ENCODE results near the gene TPM1.

Gene TPM1

DNA sequence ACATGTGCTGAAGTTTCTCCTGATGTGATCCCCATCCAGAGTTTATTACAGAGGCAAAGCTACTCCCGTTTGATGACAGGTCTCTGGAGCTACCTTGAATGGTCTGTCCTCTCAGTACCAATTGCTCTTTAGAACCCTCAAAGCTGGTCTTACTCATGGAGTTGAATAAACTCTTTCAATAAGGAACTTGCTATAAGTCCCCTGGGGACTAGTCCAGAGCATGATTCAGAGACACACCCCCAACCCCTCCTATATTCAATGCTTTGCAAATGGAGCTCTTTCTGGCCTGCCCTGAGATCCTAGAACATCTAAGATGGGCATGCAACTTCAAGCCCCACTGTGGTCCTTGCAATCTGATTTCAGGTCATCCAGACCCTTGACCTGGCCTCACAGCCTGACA is 23.9 kb upstream of the TPM1 start:
- no peak for DNase-seq

DNA sequence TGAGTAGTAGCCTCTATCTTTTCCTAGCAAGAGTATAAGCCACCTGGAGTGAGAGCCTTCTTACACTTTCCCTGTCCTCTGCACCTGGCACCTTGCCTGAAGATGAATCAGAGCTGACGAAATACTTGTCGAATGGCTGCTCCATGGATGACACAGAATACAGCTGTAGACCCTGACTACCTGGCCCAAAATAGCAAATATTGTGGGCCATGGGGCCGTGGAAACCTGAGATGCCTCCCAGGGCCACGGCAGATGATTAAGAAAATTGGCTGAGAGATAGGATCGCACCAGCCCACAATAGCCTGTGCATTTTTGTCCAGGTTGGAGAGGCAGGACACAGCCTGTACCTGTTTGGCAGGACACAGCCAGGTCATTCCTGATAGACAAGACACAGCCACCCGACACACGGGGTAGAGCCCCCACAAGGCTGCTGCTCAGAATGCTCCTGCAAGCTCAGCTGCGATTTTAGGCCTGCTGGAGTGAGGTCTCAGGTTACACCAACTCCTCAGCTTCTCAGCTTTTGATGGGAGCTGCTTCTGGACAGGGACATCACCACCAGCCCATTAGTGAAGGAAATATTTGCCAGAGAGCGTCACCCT is 22.9 kb upstream of the TPM1 start:
- DNase-seq = no peak

DNA sequence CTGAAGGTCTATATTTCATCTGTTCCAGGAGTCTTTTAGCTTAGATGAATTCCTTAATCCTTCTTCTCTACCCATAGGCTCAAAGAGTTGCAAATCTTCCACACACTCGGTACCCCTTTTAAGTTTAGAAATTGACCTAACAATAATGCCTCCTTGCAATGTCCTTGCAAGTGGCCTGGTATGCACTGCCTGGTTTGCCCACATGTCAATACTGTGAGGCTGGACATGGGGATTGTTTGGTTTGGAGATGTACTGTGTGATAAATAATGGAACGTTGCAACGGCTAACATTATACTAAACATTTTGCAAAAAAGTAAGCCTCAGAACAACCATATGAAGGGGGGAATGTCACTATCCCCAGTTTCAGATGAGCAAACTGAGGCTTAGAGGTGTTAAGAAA is 22.4 kb upstream of the TPM1 start:
- DNase-seq = no peak

DNA sequence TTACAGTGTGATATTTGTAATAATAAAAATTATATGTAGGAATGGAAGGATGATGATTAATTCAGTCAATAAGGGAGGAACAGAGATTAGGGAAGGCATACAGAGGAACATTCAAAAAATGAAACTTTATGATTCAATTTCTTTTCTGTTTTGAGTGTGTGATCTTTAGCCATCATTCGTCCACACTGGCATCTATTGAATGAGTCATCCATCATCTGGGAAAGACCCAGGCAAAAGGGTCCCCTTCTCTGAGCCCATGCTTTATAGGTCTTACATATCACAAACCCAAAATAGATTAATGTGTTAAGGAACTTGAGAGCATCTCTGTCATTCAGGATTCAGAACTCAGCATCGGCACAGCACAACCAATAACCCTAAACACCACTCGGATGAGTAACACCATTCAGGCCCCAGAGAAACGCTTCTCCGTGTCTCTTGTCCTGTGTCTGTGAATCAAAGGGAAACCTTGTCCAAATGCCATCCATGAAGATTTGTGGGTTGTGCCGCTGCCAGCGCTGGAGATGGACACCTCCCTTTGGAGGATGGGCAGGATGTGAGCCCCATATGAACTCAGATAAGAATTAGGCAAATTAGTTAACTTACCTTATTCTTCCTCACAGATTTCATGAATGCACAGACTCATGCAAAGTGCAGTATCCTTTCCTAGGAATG is 21.7 kb upstream of the TPM1 start:
- DNase-seq = no peak

DNA sequence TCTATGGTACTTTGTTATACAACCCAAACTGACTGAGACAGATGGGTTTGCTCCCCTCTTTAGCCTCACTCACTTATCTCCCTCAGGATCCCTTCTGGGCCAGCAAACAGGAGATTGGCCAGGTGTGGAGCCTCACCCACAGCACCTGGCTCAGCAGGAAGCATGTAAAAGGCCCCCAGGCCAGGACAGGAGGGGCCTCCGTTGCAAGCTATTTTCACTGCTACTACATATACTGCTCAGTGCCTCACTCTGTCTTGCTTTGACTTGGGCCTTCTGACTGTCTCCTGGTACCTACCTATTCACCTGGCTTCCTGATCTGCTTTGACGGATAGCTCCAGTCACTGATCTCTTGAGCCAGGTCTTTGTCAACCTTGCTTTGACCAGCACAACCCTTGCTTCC is 20.4 kb upstream of the TPM1 start:
- DNase-seq = no peak

GRCh38 chr15:63022663-63023062 is 19.9 kb upstream of the TPM1 start:
- DNase-seq = no peak

DNA sequence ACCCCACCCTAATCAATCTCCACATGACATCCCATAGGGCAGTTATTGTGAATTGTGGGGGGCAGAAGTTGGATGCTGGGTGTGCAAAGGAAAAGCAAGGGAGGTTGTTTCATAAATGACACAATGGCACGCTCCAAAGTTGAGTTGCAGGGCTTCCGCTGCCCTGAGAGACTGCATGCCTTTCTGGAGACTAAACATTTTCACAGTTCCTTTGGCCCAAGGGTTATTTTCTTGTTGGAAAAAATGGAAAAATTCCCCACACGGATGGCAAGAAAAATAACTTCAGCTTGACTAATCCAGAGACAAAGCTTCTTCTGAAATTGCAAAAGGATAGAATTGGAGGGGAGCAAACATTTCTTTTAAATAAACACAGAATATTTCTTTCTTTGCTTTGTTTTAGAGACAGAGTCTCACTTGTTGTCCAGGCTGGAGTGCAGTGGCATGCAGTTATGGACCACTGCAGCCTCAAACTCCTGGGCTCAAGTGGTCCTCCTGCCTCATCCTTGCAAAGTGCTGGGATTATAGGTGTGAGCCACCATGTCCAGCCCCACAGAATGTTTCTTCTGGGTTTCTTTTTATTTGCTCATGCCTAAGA is 19.1 kb upstream of the TPM1 start:
- no peak for DNase-seq

- DNase-seq = no peak
These were observed 17.1 kb upstream of the TPM1 start for GRCh38 chr15:63025460-63025859.

GRCh38 chr15:63027646-63028045 is 14.9 kb upstream of the TPM1 start:
- no peak for DNase-seq

GRCh38 chr15:63028442-63029110 is 14.0 kb upstream of the TPM1 start:
- no peak for DNase-seq

DNA sequence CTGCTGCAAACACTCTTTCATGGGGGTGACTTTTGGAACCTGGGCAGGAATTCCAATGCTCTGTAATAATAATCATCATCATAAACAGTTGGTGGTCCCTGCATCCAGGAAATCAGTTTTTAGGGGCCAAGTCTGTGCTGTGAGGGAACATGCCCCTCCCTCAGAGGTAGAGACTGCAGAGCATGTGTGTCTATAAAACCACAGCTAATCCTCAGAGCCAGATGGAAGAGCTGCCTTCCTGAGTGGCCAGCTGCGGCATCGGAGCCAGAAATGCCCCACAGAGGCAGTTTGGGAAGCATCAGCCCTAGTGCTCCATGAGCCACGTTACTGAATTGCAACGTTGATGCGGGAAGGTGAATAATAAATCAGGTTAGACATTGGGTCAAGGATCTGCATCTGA is 12.9 kb upstream of the TPM1 start:
- no peak for DNase-seq

DNA sequence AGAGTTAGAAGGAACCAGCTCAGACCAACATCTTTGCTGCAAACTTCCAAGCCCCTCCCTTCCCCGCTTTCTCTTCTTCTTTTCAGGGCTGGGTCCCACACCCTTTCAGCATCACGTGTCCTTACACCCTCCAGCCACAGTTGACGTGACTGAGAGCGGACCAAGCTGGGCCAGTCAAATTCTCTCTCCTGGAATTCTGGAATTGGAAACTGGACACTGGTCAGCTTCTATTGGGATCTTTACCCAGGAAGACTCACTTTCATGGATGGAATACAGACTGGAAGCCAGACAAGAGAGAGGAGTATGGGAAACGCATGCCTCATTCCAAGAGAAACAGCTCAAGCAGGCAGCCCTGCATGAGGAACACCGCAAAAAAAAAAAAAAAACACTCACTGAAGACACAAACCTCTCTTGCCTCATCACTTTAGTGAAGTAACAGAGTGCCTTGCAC is 12.4 kb upstream of the TPM1 start:
- no peak for DNase-seq

GRCh38 chr15:63034578-63034977 is 8.0 kb upstream of the TPM1 start:
- no peak for DNase-seq

DNA sequence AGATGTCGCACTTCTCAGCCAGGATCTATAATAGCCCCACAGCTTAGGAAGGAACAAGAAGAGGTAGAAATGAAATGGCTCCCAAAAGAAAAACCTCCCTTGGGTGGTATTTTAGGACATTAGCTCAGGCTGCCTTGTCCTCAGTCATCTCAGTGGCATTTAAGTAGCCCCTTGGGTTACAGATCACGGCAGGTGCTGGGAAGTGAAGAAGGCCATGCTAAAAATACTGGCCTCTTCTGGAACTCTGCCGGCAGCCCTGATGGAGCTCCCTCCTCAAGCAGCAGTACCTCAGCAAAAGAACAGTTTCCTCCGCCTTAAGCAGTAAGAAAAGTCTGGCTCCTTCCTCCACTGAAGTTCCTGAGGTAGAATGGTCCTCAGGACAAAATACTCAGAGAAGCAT is 7.3 kb upstream of the TPM1 start:
- no peak for DNase-seq

GRCh38 chr15:63035977-63036376 is 6.6 kb upstream of the TPM1 start:
- DNase-seq = no peak

- no peak for DNase-seq
These were observed 4.4 kb upstream of the TPM1 start for GRCh38 chr15:63037976-63038720.

GRCh38 chr15:63038926-63039673 is 3.4 kb upstream of the TPM1 start:
- no peak for DNase-seq

DNA sequence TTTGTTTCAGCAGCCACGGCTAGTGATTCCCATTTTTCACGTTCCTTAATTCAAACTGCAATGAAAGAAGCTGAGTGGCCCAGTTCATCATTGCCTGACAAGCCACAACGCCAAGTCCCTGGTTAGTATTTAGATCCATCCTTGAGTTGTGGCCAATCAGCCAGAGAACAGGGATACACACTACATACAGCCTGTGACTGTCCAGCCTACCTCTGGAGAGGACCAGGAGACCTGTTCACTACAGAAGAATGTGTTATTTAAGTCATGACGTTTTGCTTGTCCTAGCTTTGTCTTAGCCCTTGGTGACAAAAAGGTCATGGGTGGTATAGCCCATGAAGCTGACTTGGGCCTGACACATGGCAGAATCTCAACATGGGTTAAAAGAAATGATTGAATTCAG is 2.7 kb upstream of the TPM1 start:
- no peak for DNase-seq

DNA sequence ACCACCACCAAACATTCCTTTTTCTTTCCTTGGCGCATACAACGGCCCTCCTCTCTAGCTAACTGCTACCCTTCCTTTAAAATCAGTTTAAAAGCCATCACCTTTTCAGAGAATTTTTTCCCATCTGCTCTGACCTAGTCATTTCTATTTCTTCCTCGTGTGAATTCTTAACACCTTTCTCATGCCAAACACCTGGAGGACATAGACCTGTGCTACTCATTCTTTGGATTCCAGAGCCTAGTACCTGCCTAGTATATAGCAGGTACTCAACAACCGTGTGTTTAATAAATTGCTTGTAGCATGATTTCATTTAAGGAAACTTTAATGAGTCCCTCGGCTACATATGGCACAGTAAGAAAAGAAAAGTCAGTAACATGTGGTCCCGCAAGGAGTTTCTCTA is 2.0 kb upstream of the TPM1 start:
- no peak for DNase-seq

- DNase-seq = no peak
These were observed 1.6 kb upstream of the TPM1 start for GRCh38 chr15:63040954-63041353.

DNA sequence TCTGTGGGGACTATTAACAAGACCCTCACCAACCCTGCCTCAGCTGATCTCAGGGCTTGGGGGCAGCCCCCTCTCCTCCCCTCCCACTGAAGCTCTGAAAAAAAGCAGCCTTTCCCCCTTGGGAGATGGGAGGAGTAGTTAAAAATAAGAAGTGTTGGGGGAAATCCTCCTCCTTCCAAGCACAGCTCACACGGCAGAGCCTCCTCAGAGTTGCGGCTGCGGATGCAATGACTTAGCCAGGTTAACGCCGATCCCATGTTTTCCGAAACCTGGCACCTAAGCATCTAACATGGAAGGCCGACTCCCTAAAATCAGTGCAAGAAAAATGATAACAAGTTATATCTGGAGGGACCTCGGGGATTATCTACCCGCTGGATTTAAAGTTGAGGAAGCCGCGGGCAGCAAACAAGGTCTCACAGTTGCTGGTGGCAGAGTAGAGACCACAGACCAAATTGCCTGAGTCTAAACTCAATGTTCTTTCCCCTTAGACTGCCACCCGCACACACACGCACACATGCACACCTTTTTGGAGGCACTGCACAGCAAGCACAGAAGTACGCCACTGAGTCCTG is 1.1 kb upstream of the TPM1 start:
- no peak for DNase-seq

DNA sequence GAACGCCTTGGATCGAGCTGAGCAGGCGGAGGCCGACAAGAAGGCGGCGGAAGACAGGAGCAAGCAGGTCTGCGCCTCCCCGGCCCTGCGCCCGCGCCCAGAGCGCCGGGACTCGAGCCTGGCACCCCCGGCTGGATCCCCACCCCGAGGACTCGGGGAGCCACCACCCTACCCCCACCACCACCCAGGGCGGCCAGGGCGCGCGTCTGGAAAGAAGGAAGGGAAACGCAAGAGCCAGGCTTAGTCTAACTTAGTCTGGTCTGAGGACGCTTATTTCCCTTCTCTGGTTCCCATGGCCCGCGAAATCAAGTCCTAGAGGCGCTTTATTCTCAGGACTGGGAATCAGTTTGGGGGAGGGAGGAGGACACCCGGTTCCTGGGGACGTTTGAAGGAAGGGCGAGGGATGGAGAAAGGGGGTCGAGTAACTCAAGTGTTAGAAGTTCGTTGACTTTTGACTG is 359 bp downstream of the TPM1 start:
- no peak for DNase-seq

Measured in activated CD8-positive, alpha-beta memory T cell treated with anti-CD3 and anti-CD28 coated beads, Interleukin-2, amount 50 U/mL, for 4 hours (primary cell).